ENCODE measurements around the gene SIX2.

SIX2 gene

GRCh38 chr2:44964752-44965236 lies 44.5 kb downstream of the SIX2 start:
- DNase-seq: no peak

GRCh38 chr2:44962176-44962695 lies 47.0 kb downstream of the SIX2 start:
- no peak for DNase-seq

DNA sequence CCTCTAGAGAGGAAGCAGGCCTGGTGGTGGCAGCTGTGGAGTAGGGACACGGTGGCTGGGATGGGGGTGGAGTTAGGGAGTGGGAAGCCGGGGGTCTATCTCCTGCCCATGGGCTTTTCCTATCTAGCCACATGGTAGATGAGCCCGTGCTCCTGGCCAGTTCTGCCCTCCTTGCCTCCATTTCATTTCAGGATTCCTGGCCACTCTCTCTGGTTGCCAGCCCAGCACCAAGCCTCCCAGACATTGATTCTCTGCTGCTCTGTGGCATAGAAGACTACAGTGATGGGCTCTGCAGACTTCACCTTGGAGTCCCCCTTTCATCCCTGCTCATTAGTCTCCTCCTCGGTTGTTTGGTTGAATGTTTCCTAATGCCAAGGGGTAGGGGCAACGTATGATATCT lies 48.4 kb downstream of the SIX2 start:
- DNase-seq: no peak

DNA sequence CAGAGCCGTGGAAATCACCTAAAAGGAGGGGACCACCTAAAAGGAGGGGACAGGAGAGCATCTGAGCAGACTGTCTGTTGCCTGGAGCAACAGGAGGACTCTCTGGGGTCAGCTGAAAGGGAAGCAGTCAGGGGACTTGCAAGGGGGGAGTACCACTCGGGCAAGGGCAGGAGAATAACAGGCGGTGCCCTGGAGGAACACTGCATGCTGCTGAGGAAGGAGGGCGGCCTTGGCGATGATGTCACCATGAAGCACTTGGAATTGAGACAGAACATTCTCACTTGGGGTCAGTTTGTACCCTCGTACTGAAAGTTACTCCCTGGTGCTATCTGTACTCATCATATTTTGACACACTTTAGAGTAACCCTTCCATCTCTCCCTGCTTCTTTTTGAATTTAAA lies 49.4 kb downstream of the SIX2 start:
- DNase-seq: no peak

GRCh38 chr2:44957656-44958327 lies 51.5 kb downstream of the SIX2 start:
- no peak for DNase-seq

- no peak for DNase-seq
Observed at GRCh38 chr2:44956843-44957242, 52.4 kb downstream of the SIX2 start.

DNA sequence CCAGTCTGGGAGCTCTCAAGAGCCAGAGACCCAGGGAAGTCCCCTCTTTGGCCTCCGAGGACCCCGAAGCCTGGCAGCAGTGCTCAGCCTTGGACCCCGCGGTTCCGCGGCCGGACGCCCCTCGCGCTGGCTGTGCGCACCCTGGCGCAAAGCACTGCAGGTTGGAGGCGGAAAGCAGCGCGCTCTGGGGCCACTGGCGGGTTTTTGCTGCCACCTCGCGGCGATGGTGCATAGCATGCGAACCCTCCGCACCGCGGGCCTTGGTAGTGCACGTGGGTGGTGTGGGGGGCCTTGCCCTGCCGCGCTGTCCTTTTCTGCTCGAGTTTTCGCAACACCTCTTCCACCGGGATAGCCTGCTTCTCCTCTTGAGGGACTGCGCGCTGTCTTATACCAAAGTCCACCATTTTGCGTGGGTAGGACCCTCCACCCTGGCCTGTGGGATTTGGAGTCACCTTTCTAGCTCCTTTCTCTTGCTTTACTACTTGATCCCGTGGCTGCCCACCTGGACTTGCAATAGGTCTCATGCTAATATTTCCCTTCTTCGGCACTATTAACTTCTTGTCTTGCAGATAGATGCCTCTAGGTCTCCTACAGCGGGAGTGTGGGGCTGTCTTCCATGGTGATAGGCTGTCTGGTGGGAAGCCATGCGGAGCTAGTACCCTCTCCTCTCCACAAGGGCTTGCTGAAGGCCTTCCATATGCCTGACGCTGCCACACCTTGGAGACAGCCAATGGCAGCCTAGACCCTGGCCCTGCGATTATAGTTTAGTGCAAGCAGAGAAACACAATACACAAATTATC lies 53.5 kb downstream of the SIX2 start:
- DNase-seq: peak; percentile 62 to 64
